NCI-H524 (cell line): ENCODE data around the gene SCML2.
"Not testable (repeated sequence)": the region's sequence is repeated elsewhere in the genome, so short reads cannot be mapped to it uniquely, and the experiment has no call there.

ENCODE experiments used
- DNase-seq, 2 experiments: peaks; one replicate each; lab custom pipeline; 2025; lab: John Stamatoyannopoulos, UW

SCML2 gene

GRCh38 chrX:18354369-18355223 is at the start of gene SCML2:
Gene SCML2, minus strand, starts transcription at chrX:18354688. Its CDS starts 20,617 bp downstream, at chrX:18334071.
- DNase-seq, result peak; percentile 30 to 59

GRCh38 chrX:18401848-18402213 is 47.3 kb upstream of the SCML2 start:
- DNase-seq, result no peak

- no peak for DNase-seq
Measured at GRCh38 chrX:18394477-18394876, 40.0 kb upstream of the SCML2 start.

- peak in 1 of 2 experiments; percentile 68 for DNase-seq
Measured at GRCh38 chrX:18390941-18391538, 36.6 kb upstream of the SCML2 start.

- DNase-seq, result peak in 1 of 2 experiments; percentile 20
Measured at GRCh38 chrX:18389966-18390365, 35.5 kb upstream of the SCML2 start.

GRCh38 chrX:18377796-18378195 is 23.3 kb upstream of the SCML2 start:
- peak; percentile 59 to 60 for DNase-seq

- not testable (repeated sequence) for DNase-seq
Measured at GRCh38 chrX:18375131-18375805, 20.8 kb upstream of the SCML2 start.

GRCh38 chrX:18369096-18369495 is 14.6 kb upstream of the SCML2 start:
- not testable (repeated sequence) for DNase-seq

GRCh38 chrX:18368402-18368801 is 13.9 kb upstream of the SCML2 start:
- DNase-seq, result no peak

- no peak for DNase-seq
Measured at GRCh38 chrX:18360867-18361266, 6.4 kb upstream of the SCML2 start.

GRCh38 chrX:18353931-18354368 is 538 bp downstream of the SCML2 start:
- peak in 1 of 2 experiments; percentile 42 for DNase-seq

GRCh38 chrX:18351784-18352183 is 2.7 kb downstream of the SCML2 start:
- DNase-seq, result peak in 1 of 2 experiments; percentile 9

GRCh38 chrX:18348047-18348446 is 6.4 kb downstream of the SCML2 start:
- DNase-seq, result no peak

- DNase-seq, result no peak
Measured at GRCh38 chrX:18309401-18309800, 45.1 kb downstream of the SCML2 start.

- DNase-seq, result no peak
Measured at GRCh38 chrX:18297251-18297650, 57.2 kb downstream of the SCML2 start.

GRCh38 chrX:18294893-18295292 is 59.6 kb downstream of the SCML2 start:
- DNase-seq, result no peak

- peak in 1 of 2 experiments; percentile 14 for DNase-seq
Measured at GRCh38 chrX:18291006-18291545, 63.4 kb downstream of the SCML2 start.

- peak in 1 of 2 experiments; percentile 40 for DNase-seq
Measured at GRCh38 chrX:18290200-18290599, 64.3 kb downstream of the SCML2 start.

- DNase-seq, result no peak
Measured at GRCh38 chrX:18288716-18289115, 65.8 kb downstream of the SCML2 start.

- no peak for DNase-seq
Measured at GRCh38 chrX:18286322-18286831, 68.1 kb downstream of the SCML2 start.

- no peak for DNase-seq
Measured at GRCh38 chrX:18278449-18278848, 76.0 kb downstream of the SCML2 start.

- no peak for DNase-seq
Measured at GRCh38 chrX:18272222-18272621, 82.3 kb downstream of the SCML2 start.
